Left renal pelvis (tissue), 4 donors: Measurements from ENCODE around the gene TMEM169. TPM values are rescaled to one million over a fixed set of nuclear protein-coding genes. Genes with fewer than 3 reads are reported as not detected.
A peak's percentile ranks its signal among the peaks of the same experiment; 100 is the strongest.

Experiments used
- DNase-seq, 4 donors: peaks; one replicate each; pipeline ENCODE4 v3.0.0-alpha.2; 2013; ENCODE audit warnings: low read depth in 4 of 4, low spot score in 3 of 4
- polyA plus RNA-seq, 4 donors: library from polyadenylated mRNA; unstranded; fragments of 120-200 nt; gene quantifications; one replicate each; pipeline ENCODE4 v1.2.1, GENCODE V29; 2013; ENCODE audit not compliant: insufficient read length in 4 of 4

Gene TMEM169, protein sequence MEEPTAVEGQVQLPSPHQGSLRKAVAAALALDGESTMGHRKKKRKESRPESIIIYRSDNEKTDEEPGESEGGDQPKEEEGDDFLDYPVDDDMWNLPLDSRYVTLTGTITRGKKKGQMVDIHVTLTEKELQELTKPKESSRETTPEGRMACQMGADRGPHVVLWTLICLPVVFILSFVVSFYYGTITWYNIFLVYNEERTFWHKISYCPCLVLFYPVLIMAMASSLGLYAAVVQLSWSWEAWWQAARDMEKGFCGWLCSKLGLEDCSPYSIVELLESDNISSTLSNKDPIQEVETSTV
- polyA plus RNA-seq: 10 to 100 TPM in 3 of 4 donors, 1 to 10 TPM in 1; 3.4 to 16.2 (median 14.7) TPM

DNA sequence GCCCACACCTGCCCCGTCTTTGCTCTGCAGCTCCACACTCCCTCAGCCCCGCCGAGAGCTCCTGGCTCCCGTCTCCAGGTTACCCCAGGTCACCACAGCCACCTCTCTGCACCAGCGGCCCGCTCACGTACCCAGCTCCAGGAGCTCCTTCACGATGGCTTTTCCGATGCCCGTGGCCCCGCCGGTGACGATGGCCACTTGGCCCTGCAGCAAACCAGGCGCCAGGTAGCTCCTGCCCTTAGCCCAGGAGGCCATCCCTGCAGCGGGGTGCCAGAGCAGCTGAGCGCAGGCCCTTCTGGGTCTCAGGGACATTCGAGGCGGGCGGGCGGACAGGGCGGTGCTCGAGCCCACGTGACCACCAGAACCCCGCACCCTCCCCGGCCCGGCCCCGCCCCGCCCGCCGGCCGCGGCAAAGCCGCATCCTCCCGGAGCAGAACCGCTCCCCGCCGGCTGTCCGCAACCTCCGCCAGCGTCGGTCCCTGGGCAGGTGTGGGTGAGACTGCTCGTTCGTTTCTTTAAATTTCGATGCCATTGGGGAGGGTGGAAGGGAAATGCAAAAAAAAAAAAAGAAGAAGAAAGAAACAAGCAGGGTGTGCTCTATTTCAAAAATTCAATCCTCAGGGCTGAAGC, at the start of gene TMEM169, which contains the start of gene PECR:
Gene TMEM169, plus strand, starts transcription at position 433 of the 630 bp plus-strand sequence. CDS start 14,045 bp downstream, outside the sequence.
Gene PECR, minus strand, starts transcription at position 323 of the 630 bp plus-strand sequence. Its CDS starts 68 bp downstream, at position 255.
- DNase-seq: peak in 2 of 4 donors; percentile 45 to 52

DNA sequence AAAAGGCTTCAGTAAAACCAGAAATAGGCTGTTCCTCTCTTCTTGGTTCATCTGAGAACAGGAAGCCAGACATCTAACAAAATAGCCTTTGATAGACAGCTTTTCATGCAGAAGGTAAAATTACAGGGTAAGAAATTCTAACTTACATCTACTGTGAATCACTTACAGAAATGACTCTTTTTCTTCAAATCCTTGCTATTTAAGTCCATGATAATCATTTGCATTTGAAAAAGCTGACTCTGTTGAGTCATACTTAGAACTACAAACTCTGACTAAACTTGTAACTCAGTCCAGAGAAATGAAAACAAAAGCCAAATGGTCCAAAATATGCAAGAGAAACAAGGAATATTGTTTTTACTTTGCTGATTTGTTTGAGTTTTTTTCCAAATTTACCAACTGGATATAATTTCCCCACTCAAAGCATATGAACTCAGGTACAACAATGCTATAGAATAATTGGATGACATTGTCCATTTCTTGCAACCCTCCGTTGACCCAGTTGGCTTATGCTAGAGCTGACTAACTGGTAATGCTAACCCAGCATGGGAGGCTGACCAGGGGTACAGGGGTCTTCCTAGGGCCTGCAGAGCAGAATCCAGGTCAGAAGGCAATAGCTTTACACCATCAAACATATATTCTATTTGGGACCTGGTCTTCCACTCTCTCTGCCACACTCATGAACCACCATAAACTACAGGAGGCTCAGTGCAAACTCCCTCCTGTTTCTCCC, 49.6 kb upstream of the TMEM169 start:
- no peak for DNase-seq

DNA sequence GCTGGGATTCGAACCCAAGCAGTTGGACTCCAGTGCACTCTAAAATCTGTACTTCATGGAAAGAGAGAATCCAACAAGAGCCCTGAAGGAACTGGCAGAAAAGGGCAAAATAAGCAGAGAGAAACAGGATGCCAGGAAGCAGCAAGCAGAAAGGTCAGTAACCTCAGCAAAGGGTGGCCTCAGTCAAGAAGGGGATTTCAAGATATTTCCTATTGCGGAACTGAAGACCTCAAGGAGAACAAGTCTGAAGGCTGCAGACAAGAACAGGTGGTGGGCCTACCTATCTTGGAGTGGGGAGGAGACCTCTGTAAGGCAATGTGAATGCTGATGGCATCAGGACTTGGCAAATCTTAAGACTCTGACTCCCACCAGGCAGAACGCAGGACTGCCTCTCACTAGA, 48.3 kb upstream of the TMEM169 start:
- DNase-seq: no peak

DNA sequence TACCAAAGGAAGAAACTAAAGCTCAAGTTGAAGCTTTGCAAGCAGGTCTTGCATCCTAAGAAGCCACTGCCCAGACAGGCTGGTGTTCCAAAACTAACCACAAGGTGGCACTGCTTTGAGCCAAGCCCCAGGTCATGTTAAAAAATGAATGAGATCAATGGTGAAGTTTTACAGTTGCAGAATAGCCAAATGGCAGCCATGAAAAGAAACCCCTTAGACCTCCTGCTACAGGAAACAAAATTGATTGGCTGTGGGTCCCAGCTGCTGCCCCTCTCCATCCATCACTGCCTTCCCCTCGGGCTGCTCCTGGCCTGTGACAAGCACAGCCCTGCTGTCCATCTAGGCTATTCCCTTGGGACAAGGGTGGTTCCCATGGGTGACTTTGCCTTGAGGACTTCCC, 47.7 kb upstream of the TMEM169 start:
- DNase-seq: peak in 1 of 4 donors; percentile 63

DNA sequence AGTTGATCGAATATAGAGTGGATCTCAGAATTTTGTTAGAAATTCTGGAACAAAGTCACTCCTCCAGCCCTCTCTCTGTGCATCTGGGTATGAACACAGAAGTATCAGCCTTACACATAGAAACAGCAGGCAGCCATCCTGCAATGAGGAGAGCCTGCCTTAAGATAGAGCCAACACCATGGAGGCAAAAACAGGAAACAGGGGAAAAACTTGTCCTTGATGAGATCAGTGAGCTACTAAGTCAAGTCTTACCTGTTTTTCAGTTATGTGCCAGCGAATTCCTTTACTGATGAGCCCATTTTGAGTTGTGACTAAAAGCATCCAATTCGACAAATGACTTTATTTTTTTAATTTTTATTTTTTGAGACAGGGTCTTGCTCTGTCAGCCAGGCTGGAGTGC, 41.8 kb upstream of the TMEM169 start:
- no peak for DNase-seq

DNA sequence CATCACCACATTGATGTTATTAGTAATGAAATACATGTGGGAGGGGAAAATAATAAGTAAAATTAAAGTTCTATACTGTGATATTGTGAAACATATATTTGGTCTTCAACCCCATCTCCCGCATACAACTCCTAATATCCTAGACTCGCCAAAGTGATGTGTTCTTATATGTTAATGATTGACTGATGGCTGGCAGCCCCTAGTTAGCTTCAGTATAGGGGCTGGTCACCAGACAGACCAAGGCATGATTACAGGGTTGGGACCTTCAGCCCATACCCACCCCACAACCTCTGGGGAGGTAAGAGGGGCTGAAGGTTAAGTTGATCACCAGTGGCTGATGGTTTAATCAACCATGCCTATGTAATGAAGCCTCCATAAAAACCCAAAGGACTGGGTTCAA, 40.3 kb upstream of the TMEM169 start:
- no peak for DNase-seq

DNA sequence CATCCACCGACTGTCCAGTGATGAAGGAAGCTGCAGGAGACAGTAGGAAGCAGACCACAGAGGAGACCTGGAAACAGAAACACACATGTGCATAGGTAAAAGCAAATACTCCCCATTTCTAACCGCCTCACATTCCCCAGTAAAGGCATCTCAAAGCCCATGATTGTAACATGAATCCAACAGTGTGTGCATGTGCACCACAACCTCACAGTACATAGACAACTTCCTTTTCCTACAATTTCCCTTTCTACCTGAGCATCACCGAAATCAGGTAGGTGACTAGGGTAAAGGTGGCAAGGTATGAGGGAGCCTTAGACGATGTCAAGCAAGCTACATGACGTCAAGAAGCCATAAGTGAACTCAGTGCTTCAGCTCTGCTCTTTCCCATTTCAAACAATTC, 37.8 kb upstream of the TMEM169 start:
- DNase-seq: no peak

GRCh38 chr2:216044883-216045486, 36.7 kb upstream of the TMEM169 start:
- no peak for DNase-seq

- DNase-seq: no peak
These were observed 34.3 kb upstream of the TMEM169 start for GRCh38 chr2:216047397-216047796.

DNA sequence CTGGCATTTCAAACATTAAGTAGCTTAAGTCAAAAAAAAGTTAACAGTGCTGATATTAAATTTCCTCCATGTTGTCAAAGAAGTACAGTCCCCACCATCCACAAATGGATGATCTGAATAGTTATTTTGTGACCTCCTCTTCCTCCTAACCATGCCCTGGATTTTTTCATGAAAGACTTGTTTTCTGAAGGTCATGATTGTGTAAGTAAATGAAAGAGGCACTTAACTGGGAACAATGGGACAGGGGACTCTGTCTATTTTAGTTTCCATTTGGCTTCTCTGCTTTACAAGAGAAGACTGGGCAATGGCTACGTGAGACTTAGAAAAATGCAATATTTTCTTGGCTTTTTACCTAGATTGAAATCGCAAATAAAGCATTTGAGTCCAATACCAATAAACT, 32.3 kb upstream of the TMEM169 start:
- no peak for DNase-seq

- no peak for DNase-seq
These were observed 30.4 kb upstream of the TMEM169 start for GRCh38 chr2:216051350-216051749.

GRCh38 chr2:216052420-216052819, 29.3 kb upstream of the TMEM169 start:
- no peak for DNase-seq

- DNase-seq: peak in 1 of 4 donors; percentile 40
These were observed 26.0 kb upstream of the TMEM169 start for GRCh38 chr2:216055680-216056079.

DNA sequence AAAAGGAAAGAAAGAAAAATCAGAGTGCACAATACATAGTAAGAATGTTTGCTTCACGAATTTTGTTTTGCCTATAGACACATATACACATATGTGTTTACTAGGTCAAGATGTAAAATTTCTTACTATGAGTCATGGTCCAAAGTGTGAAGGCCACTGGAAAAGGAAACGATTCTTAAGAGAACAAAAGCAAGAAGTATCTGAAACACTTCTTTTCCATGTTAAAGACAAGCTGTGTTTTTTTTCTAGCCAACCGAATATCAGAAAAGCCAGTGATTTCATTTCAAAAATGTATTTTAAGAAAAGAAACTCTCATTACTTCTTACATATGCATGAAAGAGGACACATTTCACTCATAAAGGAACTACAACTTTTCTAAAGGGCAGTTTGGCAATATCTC, 25.0 kb upstream of the TMEM169 start:
- DNase-seq: no peak

- DNase-seq: peak in 2 of 4 donors; percentile 64 to 65
These were observed 24.0 kb upstream of the TMEM169 start for GRCh38 chr2:216057688-216058193.

- DNase-seq: no peak
These were observed 22.4 kb upstream of the TMEM169 start for GRCh38 chr2:216059233-216059834.

DNA sequence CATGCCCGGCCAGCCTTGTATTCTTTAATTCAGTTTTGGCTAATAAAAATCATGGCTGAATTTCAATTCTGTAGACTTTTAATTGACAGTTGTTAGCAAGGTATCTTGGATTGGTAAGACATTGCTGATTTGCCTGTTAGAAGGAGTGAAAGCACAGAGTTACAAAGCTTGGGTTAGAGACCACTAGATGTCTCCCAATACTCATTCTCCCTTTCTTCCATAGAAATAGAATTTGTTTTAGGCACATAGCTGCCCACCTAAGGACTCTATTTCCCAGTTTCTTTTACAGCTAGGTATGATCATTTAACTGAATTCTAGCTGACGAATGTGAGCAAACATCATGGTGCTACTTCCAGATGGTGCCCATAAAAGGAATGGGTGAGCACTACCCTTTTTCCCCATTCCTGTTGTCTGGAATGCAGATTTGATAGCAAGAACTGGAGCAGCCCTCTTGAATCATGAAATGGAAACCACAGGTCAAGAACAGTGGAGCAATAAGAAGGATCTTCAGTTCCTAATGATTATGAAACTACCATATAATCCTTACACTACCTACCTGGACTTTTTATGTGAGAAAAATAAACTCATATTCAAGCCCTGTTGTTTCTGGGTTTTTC, 17.6 kb upstream of the TMEM169 start:
- DNase-seq: no peak

- DNase-seq: no peak
These were observed 17.1 kb upstream of the TMEM169 start for GRCh38 chr2:216064665-216065064.

- no peak for DNase-seq
These were observed 15.5 kb upstream of the TMEM169 start for GRCh38 chr2:216066230-216066629.

GRCh38 chr2:216069028-216069427, 12.7 kb upstream of the TMEM169 start:
- DNase-seq: no peak
